Posterior vena cava (tissue), 2 donors: ENCODE data around the gene YWHAG. TPM values are rescaled to one million over a fixed set of nuclear protein-coding genes. Genes with fewer than 3 reads are reported as not detected.
"Not testable (repeated sequence)": the region's sequence is repeated elsewhere in the genome, so short reads cannot be mapped to it uniquely, and the experiment has no call there.

Experiments
- DNase-seq: peaks from one replicate; pipeline ENCODE4 v3.0.0-alpha.2; 2020; ENCODE audit warnings: low spot score
- intact Hi-C, 2 donors: fragments of 100-400 bp; cut with DNase I; formaldehyde crosslinking; loops; one replicate each; pipeline versions ENCODE4 v1.14.1 to v1.14.2; 2022 to 2023
- total RNA-seq, 2 donors: library from RNA; stranded (reverse); fragmentation: NEBNext Ultra II Directional; extraction: Animal tissue kit (Norgen Biotek cat#: 25700); gene quantifications; one replicate each; pipeline ENCODE4 v1.2.1, GENCODE V29; 2021
- donor health status: DM: yes; HTN: yes; CAD: no.
- donor health status: DM: yes; HTN: yes; CAD: no.

Gene YWHAG
- total RNA-seq, 2 donors from 2014 or later: 114 to 134 TPM

- intact Hi-C loops: no loop called here
- no peak for DNase-seq
Observed at GRCh38 chr7:76310102-76310957, 48.5 kb downstream of the YWHAG start.

GRCh38 chr7:76309341-76310101 lies 49.3 kb downstream of the YWHAG start:
- DNase-seq, intact Hi-C loops: not testable (repeated sequence)

DNA sequence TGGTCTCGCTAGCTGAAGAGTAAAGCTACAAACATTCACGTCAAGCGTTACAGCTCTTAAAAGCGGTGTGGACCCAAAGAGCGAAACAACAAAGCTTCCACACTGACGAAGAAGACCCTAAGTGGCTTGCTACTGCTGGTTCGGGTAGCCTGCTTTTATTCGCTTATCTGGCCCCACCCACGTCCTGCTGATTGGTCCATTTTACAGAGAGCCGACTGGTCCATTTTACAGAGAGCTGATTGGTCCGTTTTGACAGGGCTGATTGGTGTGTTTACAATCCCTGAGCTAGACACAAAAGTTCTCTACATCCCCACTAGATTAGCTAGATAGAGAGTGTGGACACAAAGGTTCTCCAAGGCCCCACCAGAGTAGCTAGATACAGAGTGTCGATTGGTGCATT lies 49.9 kb downstream of the YWHAG start:
- DNase-seq, intact Hi-C loops: not testable (repeated sequence)

DNA sequence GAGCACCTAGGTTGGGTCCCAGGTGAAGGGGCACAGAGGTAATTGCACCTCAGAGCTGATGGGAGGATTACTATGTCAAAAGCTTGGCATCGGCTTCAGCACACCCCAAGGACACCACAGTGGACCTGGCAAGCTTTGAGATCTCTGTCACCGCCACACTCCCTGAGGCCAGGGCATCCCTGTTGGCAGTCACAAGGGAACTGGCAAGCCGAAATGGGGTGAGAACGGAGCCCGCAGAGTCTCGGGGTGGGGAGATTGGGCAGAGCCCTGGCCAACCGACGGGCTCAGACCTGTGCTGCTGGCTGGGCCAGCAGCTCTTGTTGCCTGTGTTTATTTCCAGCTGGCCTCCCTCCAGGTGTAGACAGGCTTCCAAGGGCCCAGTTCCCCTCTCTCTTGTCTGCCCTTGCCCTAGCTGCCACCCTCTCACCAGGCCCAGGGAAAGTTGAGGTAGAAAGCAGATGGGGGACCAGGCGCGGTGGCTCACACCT lies 53.9 kb downstream of the YWHAG start:
- peak; percentile 81 for DNase-seq
- intact Hi-C loops: no loop called here

GRCh38 chr7:76303202-76304147 lies 55.3 kb downstream of the YWHAG start:
- intact Hi-C loops: no loop called here
- DNase-seq: peak; percentile 96

GRCh38 chr7:76302347-76303201 lies 56.2 kb downstream of the YWHAG start, which contains the start of gene HSPB1:
Gene HSPB1, plus strand, starts transcription at chr7:76302673. Its CDS starts 40 bp downstream, at chr7:76302713.
- DNase-seq: peak; percentile 98
- intact Hi-C loops: no loop called here

DNA sequence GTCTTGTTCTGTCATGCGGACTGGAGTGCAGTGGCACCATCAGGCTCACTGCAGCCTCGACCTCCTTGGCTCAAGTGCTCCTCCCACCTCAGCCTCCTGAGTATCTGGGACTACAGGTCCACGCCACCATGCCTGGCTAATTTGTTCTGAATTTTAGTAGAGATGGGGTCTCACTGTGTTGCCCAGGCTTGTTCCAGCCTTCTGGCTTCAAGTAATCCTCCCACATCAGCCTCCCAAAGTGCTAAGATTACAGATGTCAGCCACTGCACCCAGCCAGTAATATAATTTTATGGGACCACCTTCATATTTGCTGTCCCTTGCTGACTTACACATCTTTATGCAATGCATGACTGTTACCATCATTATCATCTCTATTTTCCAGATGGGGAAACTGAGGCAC lies 57.8 kb downstream of the YWHAG start:
- DNase-seq: no peak
- intact Hi-C loops: no loop called here

GRCh38 chr7:76300166-76300731 lies 58.5 kb downstream of the YWHAG start:
- intact Hi-C loops: no loop called here
- no peak for DNase-seq

DNA sequence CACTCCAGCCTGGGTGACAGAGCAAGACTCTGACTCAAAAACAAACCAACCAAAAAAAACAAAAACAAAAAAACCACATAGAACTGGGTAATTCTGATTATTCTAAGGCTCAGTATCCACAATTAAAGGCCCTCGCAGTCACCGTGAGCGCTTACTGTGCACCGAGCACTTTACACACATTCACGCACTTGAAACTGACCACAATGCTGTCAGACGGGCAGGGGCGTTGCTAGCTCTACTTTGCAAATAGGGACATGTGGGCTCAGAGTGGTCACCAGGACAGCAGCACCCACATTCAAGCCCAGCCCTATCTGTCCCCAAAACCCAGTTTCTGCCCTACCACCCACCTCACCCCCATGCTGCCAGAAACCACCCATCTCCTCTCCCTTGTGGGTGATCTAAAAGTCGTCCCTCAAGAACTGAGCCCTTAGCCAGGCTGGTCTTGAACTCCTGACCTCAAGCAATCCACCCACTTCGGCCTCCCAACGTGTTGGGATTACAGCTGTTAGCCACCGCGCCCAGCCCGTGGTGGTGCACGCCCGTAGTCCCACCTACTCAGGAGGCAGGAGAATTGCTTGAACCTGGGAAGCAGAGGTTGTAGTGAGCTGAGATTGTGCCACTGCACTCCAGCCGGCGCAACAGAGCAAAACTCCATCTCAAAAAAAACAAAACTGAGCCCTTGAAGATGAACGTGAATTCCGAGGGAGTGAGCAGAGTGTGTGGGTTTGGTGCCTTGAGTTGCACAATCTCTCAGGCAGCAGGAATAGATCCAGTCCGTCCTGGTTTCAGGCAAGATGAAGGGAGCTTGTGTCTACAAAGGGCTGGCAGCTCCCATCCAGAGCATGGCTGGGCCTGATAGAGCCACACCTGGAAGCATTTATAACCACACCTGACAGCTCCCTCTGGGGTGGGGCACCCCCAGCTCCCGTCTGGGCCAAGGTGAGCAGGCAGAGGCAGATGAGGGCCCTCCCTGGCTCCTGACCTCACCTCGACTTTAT lies 61.7 kb downstream of the YWHAG start:
- DNase-seq: no peak
- intact Hi-C loops: no loop called here

GRCh38 chr7:76294344-76295024 lies 64.3 kb downstream of the YWHAG start:
- intact Hi-C loops: no loop called here
- DNase-seq: peak; percentile 99

DNA sequence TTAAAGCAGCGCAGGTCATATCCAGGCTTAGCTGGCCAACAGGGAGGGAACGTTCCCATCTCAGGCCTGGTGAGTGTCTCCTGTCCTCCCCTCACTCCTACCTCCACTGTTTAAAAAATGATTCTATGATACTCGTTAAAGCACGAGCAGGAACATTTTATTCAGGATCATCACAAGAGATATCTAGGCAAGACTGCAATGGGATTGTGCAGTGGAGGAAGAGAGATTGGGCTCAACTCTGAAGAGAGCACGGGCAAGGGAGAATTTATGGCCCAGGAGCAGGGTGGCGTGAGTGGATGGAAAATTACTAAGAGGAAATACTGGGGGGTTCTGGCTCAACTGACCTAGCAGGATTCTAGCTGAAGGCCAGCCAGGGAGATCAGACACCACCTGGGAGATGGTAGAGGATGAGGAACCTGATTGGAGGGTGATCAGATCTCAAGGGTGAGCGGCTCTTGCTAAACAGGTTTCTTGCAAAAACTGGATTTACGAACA lies 65.3 kb downstream of the YWHAG start:
- intact Hi-C loops: no loop called here
- no peak for DNase-seq

GRCh38 chr7:76292911-76293310 lies 65.9 kb downstream of the YWHAG start:
- DNase-seq, intact Hi-C loops: not testable (repeated sequence)

- DNase-seq: no peak
- intact Hi-C loops: no loop called here
Observed at GRCh38 chr7:76292213-76292573, 66.6 kb downstream of the YWHAG start.

- intact Hi-C loops: loop anchor here in 1 of 2 donors (2.0 kb wide), 1 partner anchor 23 kb away; no protein-coding TSS in a partner anchor
- peak; percentile 98 for DNase-seq
Observed at GRCh38 chr7:76291351-76292212, 67.2 kb downstream of the YWHAG start.

DNA sequence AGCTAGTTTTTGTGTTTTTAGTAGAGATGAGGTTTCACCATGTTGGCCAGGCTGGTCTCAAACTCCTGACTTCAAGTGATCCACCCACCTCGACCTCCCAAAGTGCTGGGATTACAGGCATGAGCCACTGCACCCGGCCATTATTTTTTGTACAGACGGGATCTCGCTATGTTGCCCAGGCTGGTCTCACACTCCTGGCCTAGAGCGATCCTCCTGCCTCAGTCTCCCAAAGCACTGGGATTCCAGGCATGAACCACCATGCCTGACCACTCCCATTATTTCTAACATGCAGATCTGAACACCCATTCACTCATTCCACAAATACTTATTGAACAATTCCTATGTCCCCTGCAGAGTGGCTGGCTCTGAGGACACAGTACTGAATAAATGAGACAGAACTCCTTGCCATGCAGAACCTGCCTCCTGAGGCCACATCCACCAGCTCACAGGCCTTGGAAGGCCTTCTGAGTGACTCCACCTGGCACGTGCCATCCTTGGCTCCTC lies 67.9 kb downstream of the YWHAG start:
- not testable (repeated sequence) for DNase-seq
- intact Hi-C loops: loop anchor here in 1 of 2 donors (2.0 kb wide), 1 partner anchor 24 kb away; no protein-coding TSS in a partner anchor
